Neural cell (in vitro differentiated cells): ENCODE data around the gene FCRL1. TPM values are rescaled to one million over a fixed set of nuclear protein-coding genes. Genes with fewer than 3 reads are reported as not detected.

ENCODE experiments used
- H2AFZ ChIP-seq: fragments of 200-600, 300-800 bp; sonication (generic), shearing (Covaris generic); 2 replicates; pipeline ENCODE4 v1.6.0; 2014; ENCODE audit warnings: low read depth, mild to moderate bottlenecking, antibody characterized with exemption, low read length, moderate library complexity
- H3F3A ChIP-seq: fragments of 200-600 bp; shearing (Covaris generic); 2 replicates; pipeline ENCODE4 v1.6.1; 2016; ENCODE audit warnings: mild to moderate bottlenecking, moderate library complexity, mixed read lengths, antibody characterized with exemption, low read length; ENCODE audit not compliant: insufficient read depth, poor library complexity, severe bottlenecking
- H3K27ac ChIP-seq: fragments of 200-600, 300-800 bp; sonication (generic), shearing (Covaris generic); 2 replicates; pipeline ENCODE4 v1.5.1; 2014; ENCODE audit warnings: mild to moderate bottlenecking, low read length, moderate library complexity
- H3K27me3 ChIP-seq: fragments of 300-800, 200-600 bp; sonication (generic), shearing (Covaris generic); 2 replicates; pipeline ENCODE4 v1.6.0; 2014; ENCODE audit warnings: mild to moderate bottlenecking, low read depth, low read length, moderate library complexity; ENCODE audit not compliant: insufficient read depth
- H3K36me3 ChIP-seq: fragments of 300-800, 200-600 bp; sonication (generic), shearing (Covaris generic); 2 replicates; pipeline ENCODE4 v1.5.1; 2014; ENCODE audit warnings: mild to moderate bottlenecking, antibody characterized with exemption, low read length, moderate library complexity; ENCODE audit not compliant: insufficient read depth
- H3K4me2 ChIP-seq: fragments of 300-800, 200-600 bp; sonication (generic), shearing (Covaris generic); 2 replicates; pipeline ENCODE4 v1.6.0; 2014; ENCODE audit warnings: mild to moderate bottlenecking, low read length
- H3K4me3 ChIP-seq: fragments of 300-800, 200-600 bp; sonication (generic), shearing (Covaris generic); 2 replicates; pipeline ENCODE4 v1.5.1; 2014; ENCODE audit warnings: mild to moderate bottlenecking, low read length, moderate library complexity
- H3K79me2 ChIP-seq: fragments of 200-600 bp; shearing (Covaris generic); replicated peaks from 2 replicates; pipeline ENCODE4 v1.6.0; 2014; ENCODE audit warnings: mild to moderate bottlenecking, low read length, moderate library complexity; ENCODE audit not compliant: insufficient read depth
- H3K9ac ChIP-seq: fragments of 300-800, 200-600 bp; sonication (generic), shearing (Covaris generic); 2 replicates; pipeline ENCODE4 v1.6.1; 2016; ENCODE audit warnings: mild to moderate bottlenecking, low read length, mixed read lengths
- H3K9me2 ChIP-seq: fragments of 200-600 bp; shearing (Covaris generic); 2 replicates; pipeline ENCODE4 v1.6.1; 2016; ENCODE audit warnings: mild to moderate bottlenecking, low read length, mixed read lengths; ENCODE audit not compliant: insufficient read depth
- H3K9me3 ChIP-seq: fragments of 200-600, 300-800 bp; sonication (generic), shearing (Covaris generic); 2 replicates; pipeline ENCODE4 v1.6.1; 2016; ENCODE audit warnings: mild to moderate bottlenecking, mixed run types, low read length, moderate library complexity, mixed read lengths
- H4K20me1 ChIP-seq: fragments of 200-600 bp; shearing (Covaris generic); 2 replicates; pipeline ENCODE4 v1.6.1; 2016; ENCODE audit warnings: mild to moderate bottlenecking, mixed run types; ENCODE audit not compliant: insufficient read depth
- EP300 ChIP-seq: fragments of 450-650 bp; conservative IDR thresholded peaks from 2 replicates; pipeline ENCODE4 v1.6.1; 2014; ENCODE audit warnings: antibody characterized with exemption, mild to moderate bottlenecking, moderate library complexity; ENCODE audit not compliant: poor library complexity, severe bottlenecking
- EZH2 ChIP-seq: fragments of 200-600, 300-800 bp; shearing (Covaris generic), sonication (generic); IDR thresholded peaks from 2 replicates; pipeline ENCODE4 v1.6.1; 2014; ENCODE audit warnings: antibody characterized with exemption, low read length, borderline replicate concordance, mild to moderate bottlenecking; ENCODE audit not compliant: insufficient read depth, poor library complexity, severe bottlenecking
- MXI1 ChIP-seq: fragments of 450-650 bp; conservative IDR thresholded peaks from 2 replicates; pipeline ENCODE4 v1.6.1; 2014; ENCODE audit warnings: antibody characterized with exemption, mild to moderate bottlenecking; ENCODE audit not compliant: poor library complexity, severe bottlenecking
- POLR2AphosphoS5 ChIP-seq: IDR thresholded peaks from 2 replicates; pipeline ENCODE4 v1.6.1; 2012
- RAD21 ChIP-seq: fragments of 450-650 bp; conservative IDR thresholded peaks from 2 replicates; pipeline ENCODE4 v1.6.1; 2014; ENCODE audit warnings: antibody characterized with exemption, mild to moderate bottlenecking, moderate library complexity
- SMC3 ChIP-seq: fragments of 450-650 bp; conservative IDR thresholded peaks from 2 replicates; pipeline ENCODE4 v1.6.1; 2014; ENCODE audit warnings: antibody characterized with exemption, mild to moderate bottlenecking, moderate library complexity; ENCODE audit not compliant: poor library complexity
- TAF1 ChIP-seq: IDR thresholded peaks from 2 replicates; pipeline ENCODE4 v1.6.1; 2012; ENCODE audit warnings: low read depth
- polyA plus RNA-seq: library from polyadenylated mRNA; depleted of rRNA; stranded (reverse); fragments of >200 nt; gene quantifications from 2 replicates; pipeline ENCODE4 v1.2.3, GENCODE V29; 2014
- TF ChIP-seq, protein P1 (sequence below): fragments of 450-650 bp; IDR thresholded peaks from 2 replicates; pipeline ENCODE4 v1.5.1; 2014; ENCODE audit warnings: antibody characterized with exemption, mild to moderate bottlenecking, moderate library complexity; ENCODE audit not compliant: poor library complexity, severe bottlenecking
- TF ChIP-seq, protein P2 (sequence below): IDR thresholded peaks from 2 replicates; pipeline ENCODE4 v1.6.1; 2012; ENCODE audit warnings: borderline replicate concordance

The FCRL1 gene
- polyA plus RNA-seq, 1 donor from 2014 or later, result not detected

DNA sequence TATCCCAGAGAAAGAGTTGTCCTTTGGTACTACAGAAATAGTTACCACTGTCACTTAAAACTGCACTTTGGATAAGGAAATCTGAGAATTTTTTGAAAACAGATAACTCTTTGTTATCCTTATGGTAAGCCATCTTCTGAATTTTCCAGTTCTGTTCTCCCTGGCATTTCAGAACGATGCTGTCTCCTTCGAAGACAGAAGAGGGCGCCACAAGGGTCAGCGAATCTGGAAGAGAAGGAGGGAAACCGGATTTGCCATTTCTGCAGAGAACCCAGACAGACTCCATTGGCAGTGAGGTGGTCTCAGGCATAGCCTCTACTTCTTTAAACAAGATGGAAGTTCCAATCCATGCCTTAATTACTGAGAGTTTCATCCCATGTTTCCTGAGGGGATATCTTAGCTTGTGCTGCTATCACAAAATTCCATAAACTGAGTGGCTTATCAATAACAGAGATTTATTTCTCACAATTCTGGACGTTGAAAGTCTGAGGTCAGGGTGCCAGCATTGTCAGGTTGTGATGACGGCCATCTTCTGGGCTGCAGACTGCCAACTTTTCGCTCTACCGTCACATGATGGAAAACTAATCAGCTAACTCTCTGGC lies 49.4 kb downstream of the FCRL1 start:
- H4K20me1 ChIP-seq, result no peaks in the 10 kb centered on the region
- H3K4me3 ChIP-seq, result no peak overlapping the region
- H2AFZ ChIP-seq, result no peak overlapping the region
- H3K9ac ChIP-seq, result no peak overlapping the region
- H3K27ac ChIP-seq, result no peak overlapping the region
- H3K9me3 ChIP-seq, result no peaks in the 10 kb centered on the region
- H3K4me2 ChIP-seq, result no peak overlapping the region
- no peaks in the 10 kb centered on the region for H3K27me3 ChIP-seq
- H3K36me3 ChIP-seq, result no peaks in the 10 kb centered on the region
- no peak for TF ChIP-seq MXI1
- TF ChIP-seq, protein P1, sequence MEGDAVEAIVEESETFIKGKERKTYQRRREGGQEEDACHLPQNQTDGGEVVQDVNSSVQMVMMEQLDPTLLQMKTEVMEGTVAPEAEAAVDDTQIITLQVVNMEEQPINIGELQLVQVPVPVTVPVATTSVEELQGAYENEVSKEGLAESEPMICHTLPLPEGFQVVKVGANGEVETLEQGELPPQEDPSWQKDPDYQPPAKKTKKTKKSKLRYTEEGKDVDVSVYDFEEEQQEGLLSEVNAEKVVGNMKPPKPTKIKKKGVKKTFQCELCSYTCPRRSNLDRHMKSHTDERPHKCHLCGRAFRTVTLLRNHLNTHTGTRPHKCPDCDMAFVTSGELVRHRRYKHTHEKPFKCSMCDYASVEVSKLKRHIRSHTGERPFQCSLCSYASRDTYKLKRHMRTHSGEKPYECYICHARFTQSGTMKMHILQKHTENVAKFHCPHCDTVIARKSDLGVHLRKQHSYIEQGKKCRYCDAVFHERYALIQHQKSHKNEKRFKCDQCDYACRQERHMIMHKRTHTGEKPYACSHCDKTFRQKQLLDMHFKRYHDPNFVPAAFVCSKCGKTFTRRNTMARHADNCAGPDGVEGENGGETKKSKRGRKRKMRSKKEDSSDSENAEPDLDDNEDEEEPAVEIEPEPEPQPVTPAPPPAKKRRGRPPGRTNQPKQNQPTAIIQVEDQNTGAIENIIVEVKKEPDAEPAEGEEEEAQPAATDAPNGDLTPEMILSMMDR, result no peak
- TF ChIP-seq, protein P2, sequence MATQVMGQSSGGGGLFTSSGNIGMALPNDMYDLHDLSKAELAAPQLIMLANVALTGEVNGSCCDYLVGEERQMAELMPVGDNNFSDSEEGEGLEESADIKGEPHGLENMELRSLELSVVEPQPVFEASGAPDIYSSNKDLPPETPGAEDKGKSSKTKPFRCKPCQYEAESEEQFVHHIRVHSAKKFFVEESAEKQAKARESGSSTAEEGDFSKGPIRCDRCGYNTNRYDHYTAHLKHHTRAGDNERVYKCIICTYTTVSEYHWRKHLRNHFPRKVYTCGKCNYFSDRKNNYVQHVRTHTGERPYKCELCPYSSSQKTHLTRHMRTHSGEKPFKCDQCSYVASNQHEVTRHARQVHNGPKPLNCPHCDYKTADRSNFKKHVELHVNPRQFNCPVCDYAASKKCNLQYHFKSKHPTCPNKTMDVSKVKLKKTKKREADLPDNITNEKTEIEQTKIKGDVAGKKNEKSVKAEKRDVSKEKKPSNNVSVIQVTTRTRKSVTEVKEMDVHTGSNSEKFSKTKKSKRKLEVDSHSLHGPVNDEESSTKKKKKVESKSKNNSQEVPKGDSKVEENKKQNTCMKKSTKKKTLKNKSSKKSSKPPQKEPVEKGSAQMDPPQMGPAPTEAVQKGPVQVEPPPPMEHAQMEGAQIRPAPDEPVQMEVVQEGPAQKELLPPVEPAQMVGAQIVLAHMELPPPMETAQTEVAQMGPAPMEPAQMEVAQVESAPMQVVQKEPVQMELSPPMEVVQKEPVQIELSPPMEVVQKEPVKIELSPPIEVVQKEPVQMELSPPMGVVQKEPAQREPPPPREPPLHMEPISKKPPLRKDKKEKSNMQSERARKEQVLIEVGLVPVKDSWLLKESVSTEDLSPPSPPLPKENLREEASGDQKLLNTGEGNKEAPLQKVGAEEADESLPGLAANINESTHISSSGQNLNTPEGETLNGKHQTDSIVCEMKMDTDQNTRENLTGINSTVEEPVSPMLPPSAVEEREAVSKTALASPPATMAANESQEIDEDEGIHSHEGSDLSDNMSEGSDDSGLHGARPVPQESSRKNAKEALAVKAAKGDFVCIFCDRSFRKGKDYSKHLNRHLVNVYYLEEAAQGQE, result no peak
- no peak for TF ChIP-seq EZH2
- TF ChIP-seq SMC3, result no peak
- no peak for TF ChIP-seq POLR2AphosphoS5
- no peak for TF ChIP-seq EP300
- no peak for TF ChIP-seq RAD21
- TF ChIP-seq TAF1, result no peak
- no peaks in the 10 kb centered on the region for H3F3A ChIP-seq
- no peaks in the 10 kb centered on the region for H3K9me2 ChIP-seq
- no peaks in the 10 kb centered on the region for H3K79me2 ChIP-seq

DNA sequence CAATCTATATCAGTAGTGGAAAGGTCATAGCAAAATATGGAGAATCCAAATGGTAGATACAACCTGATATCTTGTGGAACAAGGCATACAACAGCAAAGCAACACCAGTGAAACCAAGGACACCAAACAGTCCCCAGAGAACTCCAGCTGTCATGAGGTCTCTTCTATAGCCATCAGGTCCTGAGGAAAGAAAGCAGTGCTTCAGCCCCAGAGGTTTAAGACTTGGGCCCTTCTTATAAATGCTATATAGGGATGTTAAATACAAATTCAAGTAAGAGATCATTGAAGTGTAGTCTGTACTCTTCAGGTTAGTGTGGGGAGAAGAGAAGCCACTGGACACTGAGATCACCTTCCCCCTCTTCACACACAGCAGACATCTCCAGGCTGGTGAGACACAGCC lies 53.1 kb downstream of the FCRL1 start:
- H3K9me2 ChIP-seq, result no peaks in the 10 kb centered on the region
- H3K79me2 ChIP-seq, result no peaks in the 10 kb centered on the region

More for the DNA sequence above, 53.1 kb downstream of the FCRL1 start:
- H4K20me1 ChIP-seq, result no peaks in the 10 kb centered on the region
- H3K27ac ChIP-seq, result no peak overlapping the region
- no peaks in the 10 kb centered on the region for H3K27me3 ChIP-seq
- no peaks in the 10 kb centered on the region for H3K36me3 ChIP-seq
- no peak overlapping the region for H3K9ac ChIP-seq
- no peak overlapping the region for H3K4me2 ChIP-seq
- no peaks in the 10 kb centered on the region for H3K9me3 ChIP-seq
- no peak overlapping the region for H2AFZ ChIP-seq
- TF ChIP-seq MXI1 (no peak), SMC3 (no peak), TAF1 (no peak), EP300 (no peak), EZH2 (no peak), RAD21 (no peak), POLR2AphosphoS5 (no peak)
- TF ChIP-seq, protein P2, result no peak
- TF ChIP-seq, protein P1, result no peak
- no peaks in the 10 kb centered on the region for H3F3A ChIP-seq
- H3K4me3 ChIP-seq, result no peak overlapping the region
